OCI-LY3 (cell line): ENCODE measurements around the gene TMEM252.

Experiments
- H2AFZ ChIP-seq: fragments of 200-600, 300-600 bp; shearing (Covaris generic); 2 replicates; pipeline ENCODE4 v1.6.0; 2014; ENCODE audit warnings: antibody characterized with exemption, low read depth, low read length
- H3K27ac ChIP-seq: fragments of 200-600, 300-600 bp; sonication (generic); 2 replicates; pipeline ENCODE4 v1.5.1; 2014; ENCODE audit warnings: mild to moderate bottlenecking, low read length, moderate library complexity, mixed read lengths
- H3K27me3 ChIP-seq: fragments of 200-600, 300-600 bp; sonication (generic); 2 replicates; pipeline ENCODE4 v1.6.1; 2014; ENCODE audit warnings: low read depth, low read length, mixed read lengths
- H3K36me3 ChIP-seq: fragments of 200-600, 300-600 bp; sonication (generic); replicated peaks from 2 replicates; pipeline ENCODE3; 2014; ENCODE audit warnings: low read depth, low read length, mixed read lengths
- H3K4me1 ChIP-seq: fragments of 300-600, 200-600 bp; sonication (generic); 2 replicates; pipeline ENCODE4 v1.6.1; 2014; ENCODE audit warnings: low read length, mixed read lengths
- H3K4me2 ChIP-seq: fragments of 200-600, 300-600 bp; sonication (generic); 2 replicates; pipeline ENCODE4 v1.6.1; 2014; ENCODE audit warnings: low read length, mixed read lengths
- H3K4me3 ChIP-seq: fragments of 300-600, 200-600 bp; sonication (generic); 2 replicates; pipeline ENCODE4 v1.5.1; 2014; ENCODE audit warnings: antibody characterized with exemption, mild to moderate bottlenecking, low read length, moderate library complexity
- H3K79me2 ChIP-seq: fragments of 300-600, 200-600 bp; shearing (Covaris generic); 2 replicates; pipeline ENCODE4 v1.6.1; 2014; ENCODE audit warnings: mild to moderate bottlenecking, low read length, mixed read lengths
- H3K9ac ChIP-seq: fragments of 300-600, 200-600 bp; shearing (Covaris generic); 2 replicates; pipeline ENCODE4 v1.6.0; 2014; ENCODE audit warnings: mild to moderate bottlenecking, low read length, moderate library complexity
- H3K9me3 ChIP-seq: fragments of 200-600, 300-600 bp; shearing (Covaris generic); 2 replicates; pipeline ENCODE4 v1.6.1; 2014; ENCODE audit warnings: low read length, mixed read lengths; ENCODE audit not compliant: insufficient read depth
- H4K20me1 ChIP-seq: fragments of 200-600, 300-600 bp; sonication (generic); 2 replicates; pipeline ENCODE4 v1.6.1; 2016; ENCODE audit warnings: low read length, mixed read lengths; ENCODE audit not compliant: insufficient read depth
- CTCF ChIP-seq: fragments of 200-600, 300-600 bp; sonication (generic); IDR thresholded peaks from 2 replicates; pipeline ENCODE4 v1.5.1; 2014; ENCODE audit warnings: antibody characterized with exemption, low read length, low read depth
- EZH2phosphoT487 ChIP-seq: fragments of 200-600 bp; shearing (Covaris generic); IDR thresholded peaks from 2 replicates; pipeline ENCODE4 v1.6.1; 2018; ENCODE audit warnings: antibody characterized with exemption, mixed run types, low read depth

Gene TMEM252

GRCh38 chr9:68532131-68532530, 8.6 kb downstream of the TMEM252 start:
- Histone ChIP-seq H3K27me3 (no peaks in the 10 kb centered on the region), H3K4me3 (no peak overlapping the region), H2AFZ (no peak overlapping the region), H3K9ac (no peak overlapping the region), H3K79me2 (no peaks in the 10 kb centered on the region), H4K20me1 (no peaks in the 10 kb centered on the region), H3K4me1 (no peaks in the 10 kb centered on the region), H3K27ac (no peak overlapping the region), H3K4me2 (no peak overlapping the region), H3K36me3 (no peaks in the 10 kb centered on the region), H3K9me3 (no peaks in the 10 kb centered on the region)
- no peak for TF ChIP-seq EZH2phosphoT487
- no peak for TF ChIP-seq CTCF

- Histone ChIP-seq H2AFZ (no peak overlapping the region), H4K20me1 (no peaks in the 10 kb centered on the region), H3K36me3 (no peaks in the 10 kb centered on the region), H3K9me3 (no peaks in the 10 kb centered on the region), H3K9ac (no peak overlapping the region), H3K4me2 (no peak overlapping the region), H3K27ac (no peak overlapping the region), H3K79me2 (no peaks in the 10 kb centered on the region), H3K4me3 (no peak overlapping the region), H3K27me3 (no peaks in the 10 kb centered on the region), H3K4me1 (no peaks in the 10 kb centered on the region)
- TF ChIP-seq CTCF = no peak
- no peak for TF ChIP-seq EZH2phosphoT487
These were observed 10.1 kb downstream of the TMEM252 start for GRCh38 chr9:68530618-68531017.

- TF ChIP-seq CTCF = no peak
- no peak for TF ChIP-seq EZH2phosphoT487
- Histone ChIP-seq H3K4me1 (no peaks in the 10 kb centered on the region), H3K79me2 (no peaks in the 10 kb centered on the region), H3K27ac (no peak overlapping the region), H3K4me3 (no peak overlapping the region), H2AFZ (no peak overlapping the region), H3K9me3 (0 out of 2 replicates have a peak, but pooled peaks cover under 1% of the 10 kb centered on the region), H3K9ac (no peak overlapping the region), H3K36me3 (no peaks in the 10 kb centered on the region), H4K20me1 (no peaks in the 10 kb centered on the region), H3K27me3 (no peaks in the 10 kb centered on the region), H3K4me2 (no peak overlapping the region)
These were observed 17.2 kb downstream of the TMEM252 start for GRCh38 chr9:68523367-68523936.

GRCh38 chr9:68522954-68523353, 17.7 kb downstream of the TMEM252 start:
- H3K27ac ChIP-seq = no peak overlapping the region
- no peak overlapping the region for H3K4me3 ChIP-seq
- no peaks in the 10 kb centered on the region for H3K79me2 ChIP-seq
- TF ChIP-seq CTCF = no peak
- no peak for TF ChIP-seq EZH2phosphoT487
- no peak overlapping the region for H3K9ac ChIP-seq
- H3K27me3 ChIP-seq = 0 out of 2 replicates have a peak, but pooled peaks cover 4% of the 10 kb centered on the region
- H3K9me3 ChIP-seq = peaks cover 5% of the 10 kb centered on the region; the same call in 1 of the 2 replicates
- no peak overlapping the region for H2AFZ ChIP-seq
- no peak overlapping the region for H3K4me2 ChIP-seq
- H3K4me1 ChIP-seq = no peaks in the 10 kb centered on the region
- H3K36me3 ChIP-seq = no peaks in the 10 kb centered on the region
- no peaks in the 10 kb centered on the region for H4K20me1 ChIP-seq
